HepG2 (cell line): Measurements from ENCODE around the gene FAM174C. TPM values are rescaled to one million over a fixed set of nuclear protein-coding genes. Genes with fewer than 3 reads are reported as not detected.

Source experiments
- ASH2L ChIP-seq: fragments of 300-600, 200-600 bp; sonication (generic); IDR thresholded peaks from 2 replicates; pipeline ENCODE4 v1.7.0; 2017; ENCODE audit warnings: low read depth, mild to moderate bottlenecking, moderate library complexity, mixed read lengths, low read length; ENCODE audit not compliant: insufficient read length
- DNMT3B ChIP-seq: conservative IDR thresholded peaks from 2 replicates; pipeline ENCODE4 v1.6.1; 2016; ENCODE audit warnings: missing biosample characterization, control low read depth
- HOXD1 ChIP-seq: sonication (generic); formaldehyde crosslinking; IDR thresholded peaks from 2 replicates; pipeline ENCODE4 v1.5.0; 2020; ENCODE audit warnings: missing genetic modification reagents
- NFYC ChIP-seq: IDR thresholded peaks from 2 replicates; pipeline ENCODE4 v1.6.1; 2016; ENCODE audit warnings: missing genetic modification reagents, missing compliant biosample characterization
- YY1 ChIP-seq: IDR thresholded peaks from 2 replicates; pipeline ENCODE4 v1.6.1; 2011; ENCODE audit warnings: low read length, low read depth, moderate library complexity, mild to moderate bottlenecking; ENCODE audit not compliant: insufficient read depth, insufficient replicate concordance
- ZFP1 ChIP-seq: IDR thresholded peaks from 2 replicates; pipeline ENCODE4 v1.6.1; 2016
- ZNF10 ChIP-seq: sonication (generic); formaldehyde crosslinking; IDR thresholded peaks from 2 replicates; pipeline ENCODE4 v1.4.0; 2020; ENCODE audit warnings: mild to moderate bottlenecking, low read depth, missing genetic modification reagents, borderline replicate concordance
- ZNF432 ChIP-seq: sonication (generic); formaldehyde crosslinking; IDR thresholded peaks from 2 replicates; pipeline ENCODE4 v1.5.0; 2020; ENCODE audit warnings: missing genetic modification reagents, mild to moderate bottlenecking, borderline replicate concordance
- polyA plus RNA-seq, 8 experiments: library from polyadenylated mRNA; depleted of rRNA in 3 of 8; stranded (reverse) in 7 of 8; unstranded in 1 of 8; fragments of >200 nt; fragmentation: Illumina TruSeq in 4 of 8; extraction: Trizol in 4 of 8; gene quantifications; 2 replicates each; pipeline versions ENCODE4 v1.2.1 to v1.2.3, GENCODE V29; 2011 to 2016; ENCODE audit warnings: low read depth in 4 of 8, missing spikeins in 1 of 8, mixed read lengths in 1 of 8; ENCODE audit not compliant: insufficient read depth in 1 of 8
- total RNA-seq, 5 experiments: library from RNA; depleted of rRNA; stranded (reverse); fragments of >200 nt; fragmentation: Illumina TruSeq; extraction: Trizol; gene quantifications; 2 replicates each; pipeline ENCODE4 v1.2.3, GENCODE V29; 2016; ENCODE audit warnings: low read depth in 1 of 5
- TF ChIP-seq, protein P1 (sequence below): sonication (generic); formaldehyde crosslinking; conservative IDR thresholded peaks from 2 replicates; pipeline ENCODE4 v1.8.0; 2022; ENCODE audit warnings: missing genetic modification reagents
- TF ChIP-seq, protein P2 (sequence below): sonication (generic); formaldehyde crosslinking; IDR thresholded peaks from 2 replicates; pipeline ENCODE4 v1.8.1; 2023; ENCODE audit warnings: mild to moderate bottlenecking, missing genetic modification reagents
- TF ChIP-seq, protein P3 (sequence below): IDR thresholded peaks from 2 replicates; pipeline ENCODE4 v1.6.1; 2016; ENCODE audit warnings: low read depth, missing genetic modification reagents, missing compliant biosample characterization
- TF ChIP-seq, protein P4 (sequence below): sonication (generic); formaldehyde crosslinking; IDR thresholded peaks from 2 replicates; pipeline ENCODE4 v1.4.0; 2020; ENCODE audit warnings: missing genetic modification reagents
- TF ChIP-seq, protein P5 (sequence below): sonication (generic); formaldehyde crosslinking; IDR thresholded peaks from 2 replicates; pipeline ENCODE4 v1.8.0; 2022; ENCODE audit warnings: mild to moderate bottlenecking, missing genetic modification reagents

The FAM174C gene
- total and polyA plus RNA-seq, 2 of the 13 experiments (the other 11 are each of a cell fraction or from before 2014, with no cell fraction given), result 19.5 to 31.3 TPM

DNA sequence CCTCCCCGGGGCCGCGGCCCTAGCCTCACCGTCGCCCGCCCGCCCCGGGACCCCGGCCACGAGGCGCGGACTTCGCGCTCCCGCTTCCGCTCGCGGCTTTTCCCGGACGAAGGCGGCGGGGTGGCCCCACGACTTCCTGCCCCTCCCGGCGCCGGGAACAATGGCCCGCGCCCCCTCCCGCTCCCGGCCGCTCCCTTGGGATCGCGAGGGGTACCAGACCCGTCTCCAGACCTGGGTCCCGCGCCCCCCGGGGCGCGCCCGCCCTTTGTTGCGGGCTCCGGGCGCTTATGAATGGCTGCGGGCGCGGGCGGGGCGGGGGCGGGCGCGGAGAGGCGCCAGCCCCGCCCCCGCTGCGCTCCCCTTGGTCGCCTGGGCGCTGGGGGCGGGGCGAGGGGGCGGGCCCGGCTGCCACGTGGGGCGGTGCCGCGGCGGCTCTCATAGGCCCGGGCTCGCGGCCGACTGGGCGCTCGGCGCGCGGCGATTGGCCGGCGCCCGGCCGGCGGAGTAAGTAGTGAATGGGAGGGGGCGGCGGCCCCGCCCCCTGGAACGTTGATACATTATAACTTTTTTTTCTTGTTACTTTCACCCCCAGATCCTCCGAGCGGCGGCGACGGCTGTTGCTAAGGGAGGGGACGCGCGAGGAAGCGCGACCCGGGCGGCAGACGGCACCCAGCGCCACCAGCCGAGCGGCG, 25.9 kb upstream of the FAM174C start (continued):
- TF ChIP-seq DNMT3B (CRISPR knock-in tag) (0 out of 2 replicates have a peak, but pooled peaks have one; percentile 67), HOXD1 (CRISPR knock-in tag) (peak; percentile 53; the same call in 1 of the 2 replicates), NFYC (peak; percentile 31; the same call in 1 of the 2 replicates), ASH2L (peak; percentile 18), ZNF10 (CRISPR knock-in tag) (no peak), YY1 (peak; percentile 56), ZNF432 (CRISPR knock-in tag) (no peak), ZFP1 (CRISPR knock-in tag) (no peak)
- TF ChIP-seq, protein P1, sequence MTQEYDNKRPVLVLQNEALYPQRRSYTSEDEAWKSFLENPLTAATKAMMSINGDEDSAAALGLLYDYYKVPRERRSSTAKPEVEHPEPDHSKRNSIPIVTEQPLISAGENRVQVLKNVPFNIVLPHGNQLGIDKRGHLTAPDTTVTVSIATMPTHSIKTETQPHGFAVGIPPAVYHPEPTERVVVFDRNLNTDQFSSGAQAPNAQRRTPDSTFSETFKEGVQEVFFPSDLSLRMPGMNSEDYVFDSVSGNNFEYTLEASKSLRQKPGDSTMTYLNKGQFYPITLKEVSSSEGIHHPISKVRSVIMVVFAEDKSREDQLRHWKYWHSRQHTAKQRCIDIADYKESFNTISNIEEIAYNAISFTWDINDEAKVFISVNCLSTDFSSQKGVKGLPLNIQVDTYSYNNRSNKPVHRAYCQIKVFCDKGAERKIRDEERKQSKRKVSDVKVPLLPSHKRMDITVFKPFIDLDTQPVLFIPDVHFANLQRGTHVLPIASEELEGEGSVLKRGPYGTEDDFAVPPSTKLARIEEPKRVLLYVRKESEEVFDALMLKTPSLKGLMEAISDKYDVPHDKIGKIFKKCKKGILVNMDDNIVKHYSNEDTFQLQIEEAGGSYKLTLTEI (CRISPR knock-in tag), result no peak
- TF ChIP-seq, protein P2, sequence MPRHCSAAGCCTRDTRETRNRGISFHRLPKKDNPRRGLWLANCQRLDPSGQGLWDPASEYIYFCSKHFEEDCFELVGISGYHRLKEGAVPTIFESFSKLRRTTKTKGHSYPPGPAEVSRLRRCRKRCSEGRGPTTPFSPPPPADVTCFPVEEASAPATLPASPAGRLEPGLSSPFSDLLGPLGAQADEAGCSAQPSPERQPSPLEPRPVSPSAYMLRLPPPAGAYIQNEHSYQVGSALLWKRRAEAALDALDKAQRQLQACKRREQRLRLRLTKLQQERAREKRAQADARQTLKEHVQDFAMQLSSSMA (CRISPR knock-in tag), result no peak
- TF ChIP-seq, protein P3, sequence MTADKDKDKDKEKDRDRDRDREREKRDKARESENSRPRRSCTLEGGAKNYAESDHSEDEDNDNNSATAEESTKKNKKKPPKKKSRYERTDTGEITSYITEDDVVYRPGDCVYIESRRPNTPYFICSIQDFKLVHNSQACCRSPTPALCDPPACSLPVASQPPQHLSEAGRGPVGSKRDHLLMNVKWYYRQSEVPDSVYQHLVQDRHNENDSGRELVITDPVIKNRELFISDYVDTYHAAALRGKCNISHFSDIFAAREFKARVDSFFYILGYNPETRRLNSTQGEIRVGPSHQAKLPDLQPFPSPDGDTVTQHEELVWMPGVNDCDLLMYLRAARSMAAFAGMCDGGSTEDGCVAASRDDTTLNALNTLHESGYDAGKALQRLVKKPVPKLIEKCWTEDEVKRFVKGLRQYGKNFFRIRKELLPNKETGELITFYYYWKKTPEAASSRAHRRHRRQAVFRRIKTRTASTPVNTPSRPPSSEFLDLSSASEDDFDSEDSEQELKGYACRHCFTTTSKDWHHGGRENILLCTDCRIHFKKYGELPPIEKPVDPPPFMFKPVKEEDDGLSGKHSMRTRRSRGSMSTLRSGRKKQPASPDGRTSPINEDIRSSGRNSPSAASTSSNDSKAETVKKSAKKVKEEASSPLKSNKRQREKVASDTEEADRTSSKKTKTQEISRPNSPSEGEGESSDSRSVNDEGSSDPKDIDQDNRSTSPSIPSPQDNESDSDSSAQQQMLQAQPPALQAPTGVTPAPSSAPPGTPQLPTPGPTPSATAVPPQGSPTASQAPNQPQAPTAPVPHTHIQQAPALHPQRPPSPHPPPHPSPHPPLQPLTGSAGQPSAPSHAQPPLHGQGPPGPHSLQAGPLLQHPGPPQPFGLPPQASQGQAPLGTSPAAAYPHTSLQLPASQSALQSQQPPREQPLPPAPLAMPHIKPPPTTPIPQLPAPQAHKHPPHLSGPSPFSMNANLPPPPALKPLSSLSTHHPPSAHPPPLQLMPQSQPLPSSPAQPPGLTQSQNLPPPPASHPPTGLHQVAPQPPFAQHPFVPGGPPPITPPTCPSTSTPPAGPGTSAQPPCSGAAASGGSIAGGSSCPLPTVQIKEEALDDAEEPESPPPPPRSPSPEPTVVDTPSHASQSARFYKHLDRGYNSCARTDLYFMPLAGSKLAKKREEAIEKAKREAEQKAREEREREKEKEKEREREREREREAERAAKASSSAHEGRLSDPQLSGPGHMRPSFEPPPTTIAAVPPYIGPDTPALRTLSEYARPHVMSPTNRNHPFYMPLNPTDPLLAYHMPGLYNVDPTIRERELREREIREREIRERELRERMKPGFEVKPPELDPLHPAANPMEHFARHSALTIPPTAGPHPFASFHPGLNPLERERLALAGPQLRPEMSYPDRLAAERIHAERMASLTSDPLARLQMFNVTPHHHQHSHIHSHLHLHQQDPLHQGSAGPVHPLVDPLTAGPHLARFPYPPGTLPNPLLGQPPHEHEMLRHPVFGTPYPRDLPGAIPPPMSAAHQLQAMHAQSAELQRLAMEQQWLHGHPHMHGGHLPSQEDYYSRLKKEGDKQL (CRISPR knock-in tag), result no peak
- TF ChIP-seq, protein P4, sequence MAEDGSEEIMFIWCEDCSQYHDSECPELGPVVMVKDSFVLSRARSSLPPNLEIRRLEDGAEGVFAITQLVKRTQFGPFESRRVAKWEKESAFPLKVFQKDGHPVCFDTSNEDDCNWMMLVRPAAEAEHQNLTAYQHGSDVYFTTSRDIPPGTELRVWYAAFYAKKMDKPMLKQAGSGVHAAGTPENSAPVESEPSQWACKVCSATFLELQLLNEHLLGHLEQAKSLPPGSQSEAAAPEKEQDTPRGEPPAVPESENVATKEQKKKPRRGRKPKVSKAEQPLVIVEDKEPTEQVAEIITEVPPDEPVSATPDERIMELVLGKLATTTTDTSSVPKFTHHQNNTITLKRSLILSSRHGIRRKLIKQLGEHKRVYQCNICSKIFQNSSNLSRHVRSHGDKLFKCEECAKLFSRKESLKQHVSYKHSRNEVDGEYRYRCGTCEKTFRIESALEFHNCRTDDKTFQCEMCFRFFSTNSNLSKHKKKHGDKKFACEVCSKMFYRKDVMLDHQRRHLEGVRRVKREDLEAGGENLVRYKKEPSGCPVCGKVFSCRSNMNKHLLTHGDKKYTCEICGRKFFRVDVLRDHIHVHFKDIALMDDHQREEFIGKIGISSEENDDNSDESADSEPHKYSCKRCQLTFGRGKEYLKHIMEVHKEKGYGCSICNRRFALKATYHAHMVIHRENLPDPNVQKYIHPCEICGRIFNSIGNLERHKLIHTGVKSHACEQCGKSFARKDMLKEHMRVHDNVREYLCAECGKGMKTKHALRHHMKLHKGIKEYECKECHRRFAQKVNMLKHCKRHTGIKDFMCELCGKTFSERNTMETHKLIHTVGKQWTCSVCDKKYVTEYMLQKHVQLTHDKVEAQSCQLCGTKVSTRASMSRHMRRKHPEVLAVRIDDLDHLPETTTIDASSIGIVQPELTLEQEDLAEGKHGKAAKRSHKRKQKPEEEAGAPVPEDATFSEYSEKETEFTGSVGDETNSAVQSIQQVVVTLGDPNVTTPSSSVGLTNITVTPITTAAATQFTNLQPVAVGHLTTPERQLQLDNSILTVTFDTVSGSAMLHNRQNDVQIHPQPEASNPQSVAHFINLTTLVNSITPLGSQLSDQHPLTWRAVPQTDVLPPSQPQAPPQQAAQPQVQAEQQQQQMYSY (CRISPR knock-in tag), result peak; percentile 58; the same call in 1 of the 2 replicates
- TF ChIP-seq, protein P5, sequence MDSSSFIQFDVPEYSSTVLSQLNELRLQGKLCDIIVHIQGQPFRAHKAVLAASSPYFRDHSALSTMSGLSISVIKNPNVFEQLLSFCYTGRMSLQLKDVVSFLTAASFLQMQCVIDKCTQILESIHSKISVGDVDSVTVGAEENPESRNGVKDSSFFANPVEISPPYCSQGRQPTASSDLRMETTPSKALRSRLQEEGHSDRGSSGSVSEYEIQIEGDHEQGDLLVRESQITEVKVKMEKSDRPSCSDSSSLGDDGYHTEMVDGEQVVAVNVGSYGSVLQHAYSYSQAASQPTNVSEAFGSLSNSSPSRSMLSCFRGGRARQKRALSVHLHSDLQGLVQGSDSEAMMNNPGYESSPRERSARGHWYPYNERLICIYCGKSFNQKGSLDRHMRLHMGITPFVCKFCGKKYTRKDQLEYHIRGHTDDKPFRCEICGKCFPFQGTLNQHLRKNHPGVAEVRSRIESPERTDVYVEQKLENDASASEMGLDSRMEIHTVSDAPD (CRISPR knock-in tag), result 0 out of 2 replicates have a peak, but pooled peaks have one; percentile 28
